SH-SY5Y (cell line): ENCODE data around the gene CALML5.

Experiments
- GATA2 ChIP-seq: IDR thresholded peaks from 2 replicates; pipeline ENCODE4 v1.6.1; 2011; ENCODE audit warnings: mild to moderate bottlenecking, low read depth, low read length
- GATA3 ChIP-seq: IDR thresholded peaks from 2 replicates; pipeline ENCODE4 v1.6.1; 2011; ENCODE audit warnings: low read depth, mild to moderate bottlenecking, low read length, moderate library complexity

CALML5 gene

GRCh38 chr10:5527332-5528200 lies 28.2 kb upstream of the CALML5 start:
- no peak for TF ChIP-seq GATA2
- no peak for TF ChIP-seq GATA3

- no peak for TF ChIP-seq GATA2
- no peak for TF ChIP-seq GATA3
These were observed 27.4 kb upstream of the CALML5 start for GRCh38 chr10:5526691-5527331.

GRCh38 chr10:5525561-5526341 lies 26.4 kb upstream of the CALML5 start:
- TF ChIP-seq GATA2 (no peak), GATA3 (no peak)

- no peak for TF ChIP-seq GATA2
- TF ChIP-seq GATA3: no peak
These were observed 25.5 kb upstream of the CALML5 start, which contains the start of gene CALML3 for GRCh38 chr10:5524641-5525560. CALML3 (plus strand) TSS chr10:5524961; CDS start chr10:5525086, 125 bp downstream.

- TF ChIP-seq GATA2: no peak
- TF ChIP-seq GATA3: no peak
These were observed 24.6 kb upstream of the CALML5 start for GRCh38 chr10:5523796-5524574.

GRCh38 chr10:5522913-5523560 lies 23.7 kb upstream of the CALML5 start:
- no peak for TF ChIP-seq GATA3
- TF ChIP-seq GATA2: no peak

GRCh38 chr10:5519054-5519453 lies 19.7 kb upstream of the CALML5 start:
- no peak for TF ChIP-seq GATA3
- no peak for TF ChIP-seq GATA2

GRCh38 chr10:5518143-5518542 lies 18.8 kb upstream of the CALML5 start:
- TF ChIP-seq GATA2: no peak

- TF ChIP-seq GATA2: no peak
- TF ChIP-seq GATA3: no peak
These were observed 18.2 kb upstream of the CALML5 start for GRCh38 chr10:5517546-5517945.

GRCh38 chr10:5515948-5516761 lies 16.8 kb upstream of the CALML5 start:
- TF ChIP-seq GATA2 (no peak), GATA3 (no peak)

GRCh38 chr10:5514226-5514850 lies 15.0 kb upstream of the CALML5 start:
- no peak for TF ChIP-seq GATA2
- TF ChIP-seq GATA3: no peak
